K562 (cell line): ENCODE results near the gene FOXO3. TPM values are rescaled to one million over a fixed set of nuclear protein-coding genes. Genes with fewer than 3 reads are reported as not detected.
A peak's percentile ranks its signal among the peaks of the same experiment; 100 is the strongest.

ENCODE experiments used
- ATAC-seq: fragments of 200-7000 bp; cut with Tn5 transposase; 3 replicates; pipeline ENCODE4 v1.9.1; 2020; ENCODE audit warnings: moderate library complexity
- BruUV-seq: library from RNA; stranded (reverse); fragments of 400-500 nt; replicated peaks from 2 replicates; lab custom pipeline; 2021; lab: Mats Ljungman, UMichigan
- CTCF ChIA-PET: fragments of 300-600 bp; formaldehyde crosslinking; extraction: SDS; loops from one replicate; lab custom pipeline; 2021; ENCODE audit warnings: low intra/inter-chr PET ratio; lab: Yijun Ruan, JAX
- POLR2A ChIA-PET: fragments of 300-600, 350-650 bp; sonication (Branson Sonifier 250); formaldehyde crosslinking; extraction: SDS; loops from one replicate; lab custom pipeline; 2021; ENCODE audit warnings: antibody characterized with exemption, inconsistent platforms; lab: Yijun Ruan, JAX
- DNase-seq, 4 experiments: peaks; one replicate each; pipeline versions ENCODE4 v3.0.0 to v3.0.0-alpha.2; 2011 to 2018; ENCODE audit warnings: low spot score in 3 of 4, mixed read lengths in 3 of 4; ENCODE audit errors: extremely low read depth in 1 of 4
- FAIRE-seq: peaks from 2 replicates; lab custom pipeline; 2011; peaks lifted over from hg19 to GRCh38; lab: Jason Lieb, UNC
- H2AFZ ChIP-seq: 2 replicates; pipeline ENCODE4 v1.6.0; 2011; ENCODE audit warnings: low read depth, low read length, control low read depth, inconsistent platforms
- H3K27ac ChIP-seq: fragments of 200-600 bp; 3 replicates; pipeline ENCODE4 v1.8.0; 2011; ENCODE audit warnings: low read depth, mild to moderate bottlenecking, control low read depth, inconsistent platforms, low read length, moderate library complexity, mixed read lengths; ENCODE audit errors: extremely low read depth
- H3K27me3 ChIP-seq, 2 experiments: fragments of 300-600 bp in 1 of 2; 2 replicates in 1 of 2; 3 replicates in 1 of 2; pipeline versions ENCODE4 v1.6.0 to v1.8.0; 2011; ENCODE audit warnings: inconsistent platforms in 2 of 2, low read length in 2 of 2, mild to moderate bottlenecking in 1 of 2, mixed read lengths in 1 of 2, moderate library complexity in 1 of 2; ENCODE audit not compliant: control insufficient read depth in 2 of 2, insufficient read depth in 2 of 2
- H3K36me3 ChIP-seq: fragments of 300-600 bp; 3 replicates; pipeline ENCODE4 v1.8.0; 2011; ENCODE audit warnings: mild to moderate bottlenecking, low read length, inconsistent platforms; ENCODE audit not compliant: control insufficient read depth, insufficient read depth
- H3K4me1 ChIP-seq, 2 experiments: fragments of 200-600 bp in 1 of 2; replicated peaks in 1 of 2; 2 replicates in 1 of 2; 3 replicates in 1 of 2; pipeline versions ENCODE4 v1.5.1 to v1.8.0; 2011; ENCODE audit warnings: inconsistent platforms in 2 of 2, low read length in 2 of 2, mild to moderate bottlenecking in 1 of 2, mixed read lengths in 1 of 2, moderate library complexity in 1 of 2; ENCODE audit not compliant: control insufficient read depth in 2 of 2, insufficient read depth in 2 of 2
- H3K4me2 ChIP-seq: 2 replicates; pipeline ENCODE4 v1.6.1; 2011; ENCODE audit warnings: low read length, control low read depth, inconsistent platforms, mixed read lengths; ENCODE audit not compliant: insufficient read depth
- H3K4me3 ChIP-seq: fragments of 200-600 bp; sonication (generic), shearing (Covaris generic); 2 replicates; pipeline ENCODE4 v1.5.1; 2016; ENCODE audit warnings: control low read depth, inconsistent platforms
- H3K79me2 ChIP-seq: fragments of 200-600 bp; 3 replicates; pipeline ENCODE4 v1.8.0; 2011; ENCODE audit warnings: low read length, inconsistent platforms; ENCODE audit not compliant: control insufficient read depth, insufficient read depth
- H3K9ac ChIP-seq, 2 experiments: 2 replicates each; pipeline versions ENCODE4 v1.6.0 to v1.6.1; 2011; ENCODE audit warnings: low read depth in 2 of 2, low read length in 2 of 2, control low read depth in 1 of 2, inconsistent platforms in 1 of 2, mild to moderate bottlenecking in 1 of 2, mixed read lengths in 1 of 2; ENCODE audit not compliant: insufficient read depth in 1 of 2
- H3K9me1 ChIP-seq: one replicate; pipeline ENCODE4 v1.6.0; 2011; ENCODE audit warnings: inconsistent platforms, mild to moderate bottlenecking, low read length, moderate library complexity; ENCODE audit not compliant: control insufficient read depth, insufficient read depth
- H3K9me3 ChIP-seq: replicated peaks from 2 replicates; pipeline ENCODE4 v1.5.1; 2011; ENCODE audit warnings: low read depth, low read length, inconsistent platforms; ENCODE audit not compliant: control insufficient read depth, insufficient read depth
- H4K20me1 ChIP-seq: replicated peaks from 2 replicates; pipeline ENCODE4 v1.6.1; 2011; ENCODE audit warnings: low read length, inconsistent platforms, mixed read lengths; ENCODE audit not compliant: control insufficient read depth, insufficient read depth
- CEBPB ChIP-seq: fragments of 450-650 bp; IDR thresholded peaks from 2 replicates; pipeline ENCODE4 v1.6.1; 2016; ENCODE audit warnings: missing genetic modification characterization, missing compliant biosample characterization
- CEBPG ChIP-seq, 3 experiments: fragments of 200-800 bp in 1 of 3; sonication (Bioruptor generic) in 1 of 3; sonication (generic) in 1 of 3; formaldehyde crosslinking in 1 of 3; IDR thresholded peaks in 2 of 3; conservative IDR thresholded peaks in 1 of 3; 2 replicates each; pipeline versions ENCODE4 v1.6.1 to v1.8.0; 2016 to 2022; ENCODE audit warnings: missing compliant biosample characterization in 2 of 3, missing genetic modification characterization in 2 of 3, mild to moderate bottlenecking in 1 of 3, missing genetic modification reagents in 1 of 3
- DNMT1 ChIP-seq: fragments of 450-650 bp; IDR thresholded peaks from 2 replicates; pipeline ENCODE4 v1.6.1; 2016; ENCODE audit warnings: antibody characterized with exemption, mild to moderate bottlenecking
- JUNB ChIP-seq: fragments of 450-650 bp; formaldehyde crosslinking; conservative IDR thresholded peaks from 2 replicates; pipeline ENCODE4 v1.4.0; 2020; ENCODE audit warnings: mild to moderate bottlenecking
- MEIS2 ChIP-seq: fragments of 450-650 bp; IDR thresholded peaks from 2 replicates; pipeline ENCODE4 v1.6.1; 2014; ENCODE audit warnings: mild to moderate bottlenecking; ENCODE audit not compliant: partially characterized antibody
- SMARCC2 ChIP-seq: fragments of 450-650 bp; IDR thresholded peaks from 2 replicates; pipeline ENCODE4 v1.6.1; 2017; ENCODE audit warnings: antibody characterized with exemption, moderate library complexity, mild to moderate bottlenecking, low read depth
- ZNF274 ChIP-seq: IDR thresholded peaks from 2 replicates; pipeline ENCODE4 v1.6.1; 2011; ENCODE audit warnings: low read depth, mild to moderate bottlenecking, low read length, moderate library complexity, borderline replicate concordance
- WGBS: fragments of 100-300 bp; shearing (Covaris generic); methylation state at CpG from one replicate; pipeline ENCODE4 v1.1.6; 2016; ENCODE audit warnings: low coverage, mixed read lengths; ENCODE audit not compliant: insufficient coverage; ENCODE audit errors: missing lambda C conversion rate; 5-methylcytosine and 5-hydroxymethylcytosine counted together
- in situ Hi-C: fragments of 300-500 bp; cut with MboI; formaldehyde crosslinking; loops from 4 replicates; pipeline ENCODE4 v1.15.0; 2018; ENCODE audit warnings: inconsistent platforms, mixed read lengths
- intact Hi-C: fragments of 100-400 bp; cut with micrococcal nuclease; formaldehyde crosslinking; loops from 2 replicates; pipeline ENCODE4 v1.14.2; 2022
- polyA plus RNA-seq, 8 experiments: library from polyadenylated mRNA; depleted of rRNA in 4 of 8; stranded (reverse) in 5 of 8; unstranded in 3 of 8; fragments of >200 nt; fragmentation: Nextera tagmentation in 2 of 8; fragmentation: Illumina TruSeq in 1 of 8; extraction: Ambion mirVana in 2 of 8; extraction: Trizol in 1 of 8; gene quantifications; 2 replicates each; pipeline versions ENCODE4 v1.2.1 to v1.2.3, GENCODE V29; 2011 to 2014; ENCODE audit warnings: inconsistent platforms in 1 of 8, missing spikeins in 1 of 8
- total RNA-seq, 7 experiments: library from RNA; depleted of rRNA in 6 of 7; stranded (reverse); fragments of >200 nt in 6 of 7; fragmentation: Illumina TruSeq in 2 of 7; extraction: Trizol in 2 of 7; gene quantifications; 2 replicates each; pipeline versions ENCODE4 v1.2.1 to v1.2.3, GENCODE V29; 2011 to 2021; ENCODE audit warnings: low replicate concordance in 1 of 7

Gene FOXO3
- total and polyA plus RNA-seq, 9 of the 15 experiments (the other 6 are each of a cell fraction or from before 2014, with no cell fraction given) = 3.0 to 14.6 (median 6.0) TPM

DNA sequence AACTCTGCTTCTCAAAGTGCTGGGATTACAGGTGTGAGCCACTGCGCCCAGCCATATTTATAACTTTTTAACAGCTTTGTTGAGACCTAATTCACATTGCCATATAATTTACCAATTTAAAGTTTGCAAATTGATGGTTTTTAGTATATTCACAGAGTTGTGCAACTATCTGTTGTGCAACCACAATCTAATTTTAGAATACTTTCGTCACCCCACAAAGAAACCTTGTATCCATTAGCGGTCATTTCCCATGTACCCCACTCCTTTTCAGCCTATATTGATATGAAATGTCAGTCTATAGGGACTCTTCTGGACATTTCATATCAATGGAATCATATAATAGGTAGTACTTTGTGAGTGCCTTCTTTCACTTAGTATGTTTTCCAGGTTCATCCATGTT is 55.8 kb downstream of the FOXO3 start:
- H3K9me1 ChIP-seq = no peaks in the 10 kb centered on the region
- ChIA-PET POLR2A (interaction anchor here (0.6 kb wide), 2 partner anchors 72 to 765 kb away, joined by 3 to 4 read pairs; no protein-coding TSS in a partner anchor), CTCF (no interaction called here)
- H3K9ac ChIP-seq = no peak overlapping the region
- no peaks in the 10 kb centered on the region for H3K36me3 ChIP-seq
- no peaks in the 10 kb centered on the region; the same call in 1 of the 2 replicates for H4K20me1 ChIP-seq
- FAIRE-seq (no peak), ATAC-seq (no peak), DNase-seq (no peak)
- H2AFZ ChIP-seq = no peak overlapping the region
- WGBS = 79% methylated on average over 3 of the region's 3 CpGs
- in situ Hi-C loops (no loop called here), intact Hi-C loops (no loop called here)
- H3K27ac ChIP-seq = no peak overlapping the region
- H3K4me2 ChIP-seq = no peak overlapping the region
- no peaks in the 10 kb centered on the region; the same call in 2 of the 3 replicates for H3K79me2 ChIP-seq
- peaks cover 0 to 5% of the 10 kb centered on the region in 2 experiments; a peak in 1 of 5 replicates for H3K4me1 ChIP-seq
- H3K4me3 ChIP-seq = no peak overlapping the region
- no peaks in the 10 kb centered on the region for H3K27me3 ChIP-seq
- no TSS peak for BruUV-seq
- no peaks in the 10 kb centered on the region for H3K9me3 ChIP-seq
- TF ChIP-seq CEBPG (CRISPR knock-in tag; IDR thresholded peaks at IDR 0.05) = no peak
- peak; percentile 25 to 44; a peak in 2 of 4 replicates for TF ChIP-seq CEBPG (tag; conservative IDR thresholded peaks at IDR 0.05 in 1 of 2, IDR thresholded peaks at IDR 0.05 in 1 of 2)
- peak; percentile 90 for TF ChIP-seq CEBPB
- TF ChIP-seq SMARCC2 = no peak

GRCh38 chr6:108616973-108617372 is 56.3 kb downstream of the FOXO3 start:
- Histone ChIP-seq H3K27me3 (no peaks in the 10 kb centered on the region), H3K4me2 (no peak overlapping the region), H3K36me3 (no peaks in the 10 kb centered on the region), H3K4me3 (no peak overlapping the region), H3K9ac (no peak overlapping the region), H3K79me2 (no peaks in the 10 kb centered on the region; the same call in 2 of the 3 replicates), H3K9me3 (no peaks in the 10 kb centered on the region), H3K4me1 (peaks cover 0 to 5% of the 10 kb centered on the region in 2 experiments; a peak in 1 of 5 replicates), H3K27ac (no peak overlapping the region), H4K20me1 (no peaks in the 10 kb centered on the region; the same call in 1 of the 2 replicates), H2AFZ (no peak overlapping the region), H3K9me1 (no peaks in the 10 kb centered on the region)
- CTCF ChIA-PET = no interaction called here
- FAIRE-seq (no peak), DNase-seq (no peak), ATAC-seq (no peak)
- in situ Hi-C loops = no loop called here
- TF ChIP-seq DNMT1 (no peak), MEIS2 (no peak), ZNF274 (no peak), JUNB (CRISPR knock-in tag) (no peak)
- no TSS peak for BruUV-seq
- intact Hi-C loops = no loop called here
- POLR2A ChIA-PET = interaction anchor here (0.6 kb wide), 2 partner anchors 72 to 764 kb away, joined by 3 to 4 read pairs; no protein-coding TSS in a partner anchor
